Measurements from ENCODE around the gene CNTNAP4. TPM values are rescaled to one million over a fixed set of nuclear protein-coding genes. Genes with fewer than 3 reads are reported as not detected.

The CNTNAP4 gene
- total RNA-seq, 1 experiment from 2014 or later: not detected

GRCh38 chr16:76571755-76572154, 294.6 kb downstream of the CNTNAP4 start:
- no peak overlapping the region for H3K9ac ChIP-seq (ENCODE audit: low read length)
- H3F3A ChIP-seq (ENCODE audit: low read length, unreplicated experiment): no peaks in the 10 kb centered on the region
- no peaks in the 10 kb centered on the region for H3K4me1 ChIP-seq (ENCODE audit: insufficient read depth, low read length)
- ChIA-PET POLR2A (ENCODE audit: unreplicated experiment) (no interaction called here), CTCF (no interaction called here)
- no peaks in the 10 kb centered on the region for H3K9me2 ChIP-seq (replicated peaks; ENCODE audit: low read length)
- peaks cover 29% of the 10 kb centered on the region for H3K27me3 ChIP-seq (ENCODE audit: low read length)
- H3K79me2 ChIP-seq (ENCODE audit: low read length): no peaks in the 10 kb centered on the region
- no peak overlapping the region for H3K4me2 ChIP-seq (ENCODE audit: low read length)
- H3K4me3 ChIP-seq (ENCODE audit: low read length): no peak overlapping the region
- no peaks in the 10 kb centered on the region for H3K9me3 ChIP-seq (ENCODE audit: low read length)
- H3K27ac ChIP-seq (ENCODE audit: low read length): no peak overlapping the region
- H2AFZ ChIP-seq (ENCODE audit: low read length): no peak overlapping the region
- no peaks in the 10 kb centered on the region for H4K20me1 ChIP-seq (ENCODE audit: low read length)
- ATAC-seq: no peak
- intact Hi-C loops (cut with micrococcal nuclease): no loop called here
- TF ChIP-seq, protein P1, sequence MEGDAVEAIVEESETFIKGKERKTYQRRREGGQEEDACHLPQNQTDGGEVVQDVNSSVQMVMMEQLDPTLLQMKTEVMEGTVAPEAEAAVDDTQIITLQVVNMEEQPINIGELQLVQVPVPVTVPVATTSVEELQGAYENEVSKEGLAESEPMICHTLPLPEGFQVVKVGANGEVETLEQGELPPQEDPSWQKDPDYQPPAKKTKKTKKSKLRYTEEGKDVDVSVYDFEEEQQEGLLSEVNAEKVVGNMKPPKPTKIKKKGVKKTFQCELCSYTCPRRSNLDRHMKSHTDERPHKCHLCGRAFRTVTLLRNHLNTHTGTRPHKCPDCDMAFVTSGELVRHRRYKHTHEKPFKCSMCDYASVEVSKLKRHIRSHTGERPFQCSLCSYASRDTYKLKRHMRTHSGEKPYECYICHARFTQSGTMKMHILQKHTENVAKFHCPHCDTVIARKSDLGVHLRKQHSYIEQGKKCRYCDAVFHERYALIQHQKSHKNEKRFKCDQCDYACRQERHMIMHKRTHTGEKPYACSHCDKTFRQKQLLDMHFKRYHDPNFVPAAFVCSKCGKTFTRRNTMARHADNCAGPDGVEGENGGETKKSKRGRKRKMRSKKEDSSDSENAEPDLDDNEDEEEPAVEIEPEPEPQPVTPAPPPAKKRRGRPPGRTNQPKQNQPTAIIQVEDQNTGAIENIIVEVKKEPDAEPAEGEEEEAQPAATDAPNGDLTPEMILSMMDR (conservative IDR thresholded peaks at IDR 0.05; ENCODE audit: low read depth, low read length): no peak
- TF ChIP-seq EZH2 (IDR thresholded peaks at IDR 0.05; ENCODE audit: low read length, unreplicated experiment) (no peak), EZH2phosphoT487 (IDR thresholded peaks at IDR 0.05; ENCODE audit: borderline replicate concordance, low read length) (no peak)
- DNase-seq: no peak
- no peaks in the 10 kb centered on the region for H3K36me3 ChIP-seq (ENCODE audit: low read depth, low read length)
- BruUV-seq (replicated peaks): no TSS peak

DNA sequence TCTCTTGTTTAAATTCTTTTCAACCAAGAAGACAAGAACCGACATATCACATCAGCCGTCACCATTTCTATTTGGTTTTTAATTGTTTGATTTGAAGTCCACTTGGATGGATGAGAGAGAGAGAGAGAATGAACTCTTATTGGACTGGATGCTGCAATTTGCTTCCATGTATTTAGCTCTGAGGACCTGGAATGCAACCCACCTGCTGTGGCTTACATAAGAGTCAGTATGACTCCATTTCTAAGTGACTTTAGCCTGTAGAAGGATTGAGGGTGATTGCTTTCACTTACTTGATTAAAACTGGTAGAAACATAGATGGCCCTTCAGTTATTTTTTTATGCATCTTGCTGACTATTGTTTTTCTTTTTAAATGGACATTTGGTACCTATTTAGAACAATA, 296.1 kb downstream of the CNTNAP4 start:
- H3K4me3 ChIP-seq (ENCODE audit: low read length): no peak overlapping the region
- intact Hi-C loops (cut with micrococcal nuclease): no loop called here
- ATAC-seq (no peak), DNase-seq (no peak)
- no peaks in the 10 kb centered on the region for H3K4me1 ChIP-seq (ENCODE audit: insufficient read depth, low read length)
- H2AFZ ChIP-seq (ENCODE audit: low read length): no peak overlapping the region
- H3F3A ChIP-seq (ENCODE audit: low read length, unreplicated experiment): no peaks in the 10 kb centered on the region
- H3K9ac ChIP-seq (ENCODE audit: low read length): no peak overlapping the region
- H3K27me3 ChIP-seq (ENCODE audit: low read length): peaks cover 36% of the 10 kb centered on the region
- ChIA-PET POLR2A (ENCODE audit: unreplicated experiment) (no interaction called here), CTCF (no interaction called here)
- no peaks in the 10 kb centered on the region for H3K9me2 ChIP-seq (replicated peaks; ENCODE audit: low read length)
- TF ChIP-seq, protein P1 (conservative IDR thresholded peaks at IDR 0.05; ENCODE audit: low read depth, low read length): no peak
- TF ChIP-seq EZH2phosphoT487 (IDR thresholded peaks at IDR 0.05; ENCODE audit: borderline replicate concordance, low read length) (no peak), EZH2 (IDR thresholded peaks at IDR 0.05; ENCODE audit: low read length, unreplicated experiment) (no peak)
- H3K27ac ChIP-seq (ENCODE audit: low read length): no peak overlapping the region
- H3K79me2 ChIP-seq (ENCODE audit: low read length): no peaks in the 10 kb centered on the region
- H3K36me3 ChIP-seq (ENCODE audit: low read depth, low read length): no peaks in the 10 kb centered on the region
- H4K20me1 ChIP-seq (ENCODE audit: low read length): no peaks in the 10 kb centered on the region
- H3K4me2 ChIP-seq (ENCODE audit: low read length): no peak overlapping the region
- H3K9me3 ChIP-seq (ENCODE audit: low read length): no peaks in the 10 kb centered on the region
- BruUV-seq (replicated peaks): no TSS peak

- POLR2A ChIA-PET (ENCODE audit: unreplicated experiment): no interaction called here
Measured at GRCh38 chr16:76574651-76575050, 297.4 kb downstream of the CNTNAP4 start.

More at GRCh38 chr16:76574651-76575050, 297.4 kb downstream of the CNTNAP4 start:
- TF ChIP-seq EZH2phosphoT487 (IDR thresholded peaks at IDR 0.05; ENCODE audit: borderline replicate concordance, low read length) (no peak), EZH2 (IDR thresholded peaks at IDR 0.05; ENCODE audit: low read length, unreplicated experiment) (no peak)
- TF ChIP-seq, protein P1 (conservative IDR thresholded peaks at IDR 0.05; ENCODE audit: low read depth, low read length): no peak
- Histone ChIP-seq H3K4me2 (ENCODE audit: low read length) (no peak overlapping the region), H3K36me3 (ENCODE audit: low read depth, low read length) (no peaks in the 10 kb centered on the region), H3K27ac (ENCODE audit: low read length) (no peak overlapping the region), H3K79me2 (ENCODE audit: low read length) (no peaks in the 10 kb centered on the region), H3F3A (ENCODE audit: low read length, unreplicated experiment) (no peaks in the 10 kb centered on the region), H2AFZ (ENCODE audit: low read length) (no peak overlapping the region), H3K27me3 (ENCODE audit: low read length) (peaks cover 29% of the 10 kb centered on the region), H3K9ac (ENCODE audit: low read length) (no peak overlapping the region), H3K9me2 (replicated peaks; ENCODE audit: low read length) (no peaks in the 10 kb centered on the region), H3K9me3 (ENCODE audit: low read length) (no peaks in the 10 kb centered on the region), H3K4me1 (ENCODE audit: insufficient read depth, low read length) (no peaks in the 10 kb centered on the region), H3K4me3 (ENCODE audit: low read length) (no peak overlapping the region), H4K20me1 (ENCODE audit: low read length) (no peaks in the 10 kb centered on the region)
- DNase-seq (peak; percentile 10), ATAC-seq (no peak)
- no TSS peak for BruUV-seq (replicated peaks)
- intact Hi-C loops (cut with micrococcal nuclease): no loop called here
- CTCF ChIA-PET: no interaction called here

All from PC-3 (cell line).